Measurements from ENCODE around the gene TFCP2L1. TPM values are rescaled to one million over a fixed set of nuclear protein-coding genes. Genes with fewer than 3 reads are reported as not detected.

TFCP2L1 gene
- total RNA-seq, 1 experiment from 2014 or later = 4.3 TPM

DNA sequence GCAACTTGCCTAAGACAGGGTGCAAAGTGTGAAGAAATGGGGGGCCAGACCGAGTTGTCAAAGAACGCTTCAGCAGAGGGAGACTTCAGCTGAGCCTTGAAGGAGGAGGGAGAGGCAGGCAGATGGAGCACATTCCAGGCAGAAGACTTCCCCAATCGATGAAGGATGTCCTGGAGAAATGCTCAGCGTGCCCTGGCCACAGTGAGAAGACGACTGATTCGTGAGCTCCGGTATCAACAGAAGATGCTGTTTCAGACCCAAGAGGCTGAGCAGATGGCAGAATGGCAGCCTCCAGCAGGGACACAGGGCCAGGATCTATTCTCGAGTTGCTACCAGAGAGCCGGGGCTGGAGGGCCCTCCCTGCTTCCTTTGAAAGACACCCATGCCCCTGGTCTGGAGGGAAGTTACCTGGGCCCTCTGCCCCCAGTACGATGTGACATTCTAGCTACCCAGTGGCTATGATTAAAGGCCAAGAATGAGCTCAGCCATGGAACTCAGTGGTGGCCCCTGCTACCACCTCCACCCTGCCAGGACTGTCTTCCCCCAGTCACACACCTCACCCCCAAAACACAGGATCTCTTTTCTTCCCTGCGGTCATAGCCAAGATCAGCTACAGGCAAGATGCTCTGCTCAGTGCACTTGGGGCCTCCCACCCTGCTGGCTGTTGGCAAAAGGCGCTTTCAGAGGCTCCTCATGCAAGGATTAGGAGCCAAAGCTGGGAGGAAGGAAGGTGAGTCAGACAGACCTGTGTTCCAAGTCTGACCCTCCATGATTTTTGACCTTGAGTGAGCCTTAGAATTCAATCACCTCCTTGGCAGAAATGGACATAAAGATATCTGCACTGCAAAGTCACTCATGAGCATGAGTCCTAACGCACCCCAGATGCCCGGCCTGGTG lies 84.3 kb downstream of the TFCP2L1 start:
- peaks cover 10% of the 10 kb centered on the region for H3K4me1 Mint-ChIP-seq
- CTCF ChIA-PET = interaction anchor here (1.4 to 5.4 kb wide), 2 partner anchors 72 to 115 kb away, joined by 5 to 18 read pairs; no protein-coding TSS in a partner anchor
- no peaks in the 10 kb centered on the region for H3K36me3 Mint-ChIP-seq
- H3K27ac Mint-ChIP-seq = no peak overlapping the region
- no peak overlapping the region for H3K4me3 Mint-ChIP-seq
- ATAC-seq = no peak
- H3K27me3 Mint-ChIP-seq (ENCODE audit: low read depth) = no peaks in the 10 kb centered on the region
- DNase-seq (ENCODE audit: low spot score) = no peak
- no peak for TF ChIP-seq ZNF671 (CRISPR knock-in tag; IDR thresholded peaks at IDR 0.05)
- TF ChIP-seq, protein P1, sequence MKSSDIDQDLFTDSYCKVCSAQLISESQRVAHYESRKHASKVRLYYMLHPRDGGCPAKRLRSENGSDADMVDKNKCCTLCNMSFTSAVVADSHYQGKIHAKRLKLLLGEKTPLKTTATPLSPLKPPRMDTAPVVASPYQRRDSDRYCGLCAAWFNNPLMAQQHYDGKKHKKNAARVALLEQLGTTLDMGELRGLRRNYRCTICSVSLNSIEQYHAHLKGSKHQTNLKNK (CRISPR knock-in tag; IDR thresholded peaks at IDR 0.05) = no peak
- no peak for TF ChIP-seq HMGA2 (CRISPR knock-in tag; IDR thresholded peaks at IDR 0.05)
- no peak for TF ChIP-seq CREB1 (CRISPR knock-in tag; IDR thresholded peaks at IDR 0.05)
- TF ChIP-seq NR3C1 (CRISPR knock-in tag; conservative IDR thresholded peaks at IDR 0.05; ENCODE audit: low read depth) = no peak
- TF ChIP-seq ZNF263 (CRISPR knock-in tag; IDR thresholded peaks at IDR 0.05; ENCODE audit: low read depth) = no peak
- no peak for TF ChIP-seq FOXK1 (CRISPR knock-in tag; IDR thresholded peaks at IDR 0.05)
- TF ChIP-seq NR1H2 (CRISPR knock-in tag; IDR thresholded peaks at IDR 0.05) = no peak
- no peak for TF ChIP-seq SOX15 (CRISPR knock-in tag; IDR thresholded peaks at IDR 0.05)
- no peak for TF ChIP-seq SMAD4 (CRISPR knock-in tag; IDR thresholded peaks at IDR 0.05)
- no peak for TF ChIP-seq PRRX2 (CRISPR knock-in tag; IDR thresholded peaks at IDR 0.05)
- TF ChIP-seq, protein P2, sequence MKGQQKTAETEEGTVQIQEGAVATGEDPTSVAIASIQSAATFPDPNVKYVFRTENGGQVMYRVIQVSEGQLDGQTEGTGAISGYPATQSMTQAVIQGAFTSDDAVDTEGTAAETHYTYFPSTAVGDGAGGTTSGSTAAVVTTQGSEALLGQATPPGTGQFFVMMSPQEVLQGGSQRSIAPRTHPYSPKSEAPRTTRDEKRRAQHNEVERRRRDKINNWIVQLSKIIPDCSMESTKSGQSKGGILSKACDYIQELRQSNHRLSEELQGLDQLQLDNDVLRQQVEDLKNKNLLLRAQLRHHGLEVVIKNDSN (CRISPR knock-in tag; IDR thresholded peaks at IDR 0.05) = no peak
- no peak for TF ChIP-seq ZNF121 (CRISPR knock-in tag; IDR thresholded peaks at IDR 0.05)
- no peak for TF ChIP-seq ESRRA (CRISPR knock-in tag; IDR thresholded peaks at IDR 0.05; ENCODE audit: borderline replicate concordance)
- TF ChIP-seq TEAD4 (CRISPR knock-in tag; IDR thresholded peaks at IDR 0.05) = no peak
- TF ChIP-seq MXD4 (CRISPR knock-in tag; IDR thresholded peaks at IDR 0.05; ENCODE audit: borderline replicate concordance) = no peak
- no peak for TF ChIP-seq JUN (CRISPR knock-in tag; IDR thresholded peaks at IDR 0.05)
- POLR2A ChIA-PET = no interaction called here
- no peaks in the 10 kb centered on the region for H3K9me3 Mint-ChIP-seq

DNA sequence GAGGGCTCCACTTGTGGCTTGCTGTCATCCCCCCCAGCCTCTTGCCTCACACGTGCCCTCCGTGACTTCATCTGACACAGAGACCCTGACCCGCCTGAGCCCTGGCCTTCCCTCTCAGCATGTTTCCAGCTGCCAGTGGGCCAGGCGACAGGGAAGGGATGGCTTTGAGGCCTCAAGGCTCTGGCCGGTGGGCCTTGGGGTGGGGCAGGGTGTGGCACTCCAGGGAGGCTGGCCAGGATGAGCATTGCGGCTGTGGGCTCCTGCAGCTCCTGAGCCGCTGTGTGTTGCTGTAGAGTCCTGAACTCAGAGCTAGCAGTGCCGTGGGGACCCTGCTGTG lies 85.0 kb downstream of the TFCP2L1 start:
- Mint-ChIP-seq H3K27me3 (ENCODE audit: low read depth) (no peaks in the 10 kb centered on the region), H3K4me1 (peaks cover 12% of the 10 kb centered on the region), H3K36me3 (no peaks in the 10 kb centered on the region), H3K9me3 (no peaks in the 10 kb centered on the region), H3K4me3 (no peak overlapping the region), H3K27ac (no peak overlapping the region)
- TF ChIP-seq EMX1 (CRISPR knock-in tag; IDR thresholded peaks at IDR 0.05) (no peak), CREM (CRISPR knock-in tag; IDR thresholded peaks at IDR 0.05) (no peak), CREB1 (CRISPR knock-in tag; IDR thresholded peaks at IDR 0.05) (no peak), ELF4 (CRISPR knock-in tag; IDR thresholded peaks at IDR 0.05; ENCODE audit: low read depth) (no peak), ZNF671 (CRISPR knock-in tag; IDR thresholded peaks at IDR 0.05) (no peak), SP1 (CRISPR knock-in tag; conservative IDR thresholded peaks at IDR 0.05) (no peak), IRF2 (CRISPR knock-in tag; IDR thresholded peaks at IDR 0.05; ENCODE audit: borderline replicate concordance, low read depth) (no peak), HMGA2 (CRISPR knock-in tag; IDR thresholded peaks at IDR 0.05) (no peak)
- TF ChIP-seq, protein P3, sequence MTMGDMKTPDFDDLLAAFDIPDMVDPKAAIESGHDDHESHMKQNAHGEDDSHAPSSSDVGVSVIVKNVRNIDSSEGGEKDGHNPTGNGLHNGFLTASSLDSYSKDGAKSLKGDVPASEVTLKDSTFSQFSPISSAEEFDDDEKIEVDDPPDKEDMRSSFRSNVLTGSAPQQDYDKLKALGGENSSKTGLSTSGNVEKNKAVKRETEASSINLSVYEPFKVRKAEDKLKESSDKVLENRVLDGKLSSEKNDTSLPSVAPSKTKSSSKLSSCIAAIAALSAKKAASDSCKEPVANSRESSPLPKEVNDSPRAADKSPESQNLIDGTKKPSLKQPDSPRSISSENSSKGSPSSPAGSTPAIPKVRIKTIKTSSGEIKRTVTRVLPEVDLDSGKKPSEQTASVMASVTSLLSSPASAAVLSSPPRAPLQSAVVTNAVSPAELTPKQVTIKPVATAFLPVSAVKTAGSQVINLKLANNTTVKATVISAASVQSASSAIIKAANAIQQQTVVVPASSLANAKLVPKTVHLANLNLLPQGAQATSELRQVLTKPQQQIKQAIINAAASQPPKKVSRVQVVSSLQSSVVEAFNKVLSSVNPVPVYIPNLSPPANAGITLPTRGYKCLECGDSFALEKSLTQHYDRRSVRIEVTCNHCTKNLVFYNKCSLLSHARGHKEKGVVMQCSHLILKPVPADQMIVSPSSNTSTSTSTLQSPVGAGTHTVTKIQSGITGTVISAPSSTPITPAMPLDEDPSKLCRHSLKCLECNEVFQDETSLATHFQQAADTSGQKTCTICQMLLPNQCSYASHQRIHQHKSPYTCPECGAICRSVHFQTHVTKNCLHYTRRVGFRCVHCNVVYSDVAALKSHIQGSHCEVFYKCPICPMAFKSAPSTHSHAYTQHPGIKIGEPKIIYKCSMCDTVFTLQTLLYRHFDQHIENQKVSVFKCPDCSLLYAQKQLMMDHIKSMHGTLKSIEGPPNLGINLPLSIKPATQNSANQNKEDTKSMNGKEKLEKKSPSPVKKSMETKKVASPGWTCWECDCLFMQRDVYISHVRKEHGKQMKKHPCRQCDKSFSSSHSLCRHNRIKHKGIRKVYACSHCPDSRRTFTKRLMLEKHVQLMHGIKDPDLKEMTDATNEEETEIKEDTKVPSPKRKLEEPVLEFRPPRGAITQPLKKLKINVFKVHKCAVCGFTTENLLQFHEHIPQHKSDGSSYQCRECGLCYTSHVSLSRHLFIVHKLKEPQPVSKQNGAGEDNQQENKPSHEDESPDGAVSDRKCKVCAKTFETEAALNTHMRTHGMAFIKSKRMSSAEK (CRISPR knock-in tag; IDR thresholded peaks at IDR 0.05; ENCODE audit: borderline replicate concordance) = no peak
- TF ChIP-seq, protein P4, sequence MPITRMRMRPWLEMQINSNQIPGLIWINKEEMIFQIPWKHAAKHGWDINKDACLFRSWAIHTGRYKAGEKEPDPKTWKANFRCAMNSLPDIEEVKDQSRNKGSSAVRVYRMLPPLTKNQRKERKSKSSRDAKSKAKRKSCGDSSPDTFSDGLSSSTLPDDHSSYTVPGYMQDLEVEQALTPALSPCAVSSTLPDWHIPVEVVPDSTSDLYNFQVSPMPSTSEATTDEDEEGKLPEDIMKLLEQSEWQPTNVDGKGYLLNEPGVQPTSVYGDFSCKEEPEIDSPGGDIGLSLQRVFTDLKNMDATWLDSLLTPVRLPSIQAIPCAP (CRISPR knock-in tag; IDR thresholded peaks at IDR 0.05) = no peak
- TF ChIP-seq, protein P5, sequence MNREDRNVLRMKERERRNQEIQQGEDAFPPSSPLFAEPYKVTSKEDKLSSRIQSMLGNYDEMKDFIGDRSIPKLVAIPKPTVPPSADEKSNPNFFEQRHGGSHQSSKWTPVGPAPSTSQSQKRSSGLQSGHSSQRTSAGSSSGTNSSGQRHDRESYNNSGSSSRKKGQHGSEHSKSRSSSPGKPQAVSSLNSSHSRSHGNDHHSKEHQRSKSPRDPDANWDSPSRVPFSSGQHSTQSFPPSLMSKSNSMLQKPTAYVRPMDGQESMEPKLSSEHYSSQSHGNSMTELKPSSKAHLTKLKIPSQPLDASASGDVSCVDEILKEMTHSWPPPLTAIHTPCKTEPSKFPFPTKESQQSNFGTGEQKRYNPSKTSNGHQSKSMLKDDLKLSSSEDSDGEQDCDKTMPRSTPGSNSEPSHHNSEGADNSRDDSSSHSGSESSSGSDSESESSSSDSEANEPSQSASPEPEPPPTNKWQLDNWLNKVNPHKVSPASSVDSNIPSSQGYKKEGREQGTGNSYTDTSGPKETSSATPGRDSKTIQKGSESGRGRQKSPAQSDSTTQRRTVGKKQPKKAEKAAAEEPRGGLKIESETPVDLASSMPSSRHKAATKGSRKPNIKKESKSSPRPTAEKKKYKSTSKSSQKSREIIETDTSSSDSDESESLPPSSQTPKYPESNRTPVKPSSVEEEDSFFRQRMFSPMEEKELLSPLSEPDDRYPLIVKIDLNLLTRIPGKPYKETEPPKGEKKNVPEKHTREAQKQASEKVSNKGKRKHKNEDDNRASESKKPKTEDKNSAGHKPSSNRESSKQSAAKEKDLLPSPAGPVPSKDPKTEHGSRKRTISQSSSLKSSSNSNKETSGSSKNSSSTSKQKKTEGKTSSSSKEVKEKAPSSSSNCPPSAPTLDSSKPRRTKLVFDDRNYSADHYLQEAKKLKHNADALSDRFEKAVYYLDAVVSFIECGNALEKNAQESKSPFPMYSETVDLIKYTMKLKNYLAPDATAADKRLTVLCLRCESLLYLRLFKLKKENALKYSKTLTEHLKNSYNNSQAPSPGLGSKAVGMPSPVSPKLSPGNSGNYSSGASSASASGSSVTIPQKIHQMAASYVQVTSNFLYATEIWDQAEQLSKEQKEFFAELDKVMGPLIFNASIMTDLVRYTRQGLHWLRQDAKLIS (CRISPR knock-in tag; IDR thresholded peaks at IDR 0.05; ENCODE audit: borderline replicate concordance) = no peak
- ChIA-PET POLR2A (no interaction called here), CTCF (interaction anchor here (0.6 to 5.4 kb wide), 3 partner anchors 29 to 115 kb away, joined by 3 to 18 read pairs (median 5); no protein-coding TSS in a partner anchor)
- DNase-seq (ENCODE audit: low spot score) = no peak
- ATAC-seq = no peak
